Lower lobe of right lung (tissue), 2 donors: ENCODE data around the gene SUMO3. TPM values are rescaled to one million over a fixed set of nuclear protein-coding genes. Genes with fewer than 3 reads are reported as not detected.

Experiments used
- ATAC-seq, 2 donors: fragments of 200-7000 bp; cut with Tn5 transposase; one replicate each; pipeline ENCODE4 v1.9.1; 2020 to 2022; ENCODE audit warnings: mild to moderate bottlenecking in 2 of 2, moderate library complexity in 2 of 2
- DNase-seq: peaks from one replicate; pipeline ENCODE4 v3.0.0-alpha.2; 2020
- H3K27ac ChIP-seq: fragments of 200-600 bp; one replicate; pipeline ENCODE4 v1.8.0; 2022
- H3K27me3 ChIP-seq: fragments of 200-600 bp; one replicate; pipeline ENCODE4 v1.8.0; 2022; ENCODE audit warnings: low read depth
- H3K36me3 ChIP-seq: fragments of 200-600 bp; one replicate; pipeline ENCODE4 v1.8.0; 2022; ENCODE audit warnings: mild to moderate bottlenecking
- H3K4me1 ChIP-seq: fragments of 200-600 bp; one replicate; pipeline ENCODE4 v1.8.0; 2022
- H3K4me3 ChIP-seq: fragments of 200-600 bp; one replicate; pipeline ENCODE4 v1.8.0; 2022; ENCODE audit warnings: mild to moderate bottlenecking
- H3K9me3 ChIP-seq: fragments of 200-600 bp; one replicate; pipeline ENCODE4 v1.8.0; 2022
- CTCF ChIP-seq: fragments of 200-600 bp; IDR thresholded peaks from one replicate; pipeline ENCODE4 v1.8.0; 2022; ENCODE audit warnings: antibody characterized with exemption, mild to moderate bottlenecking
- intact Hi-C: fragments of 100-400 bp; cut with DNase I; formaldehyde crosslinking; loops from one replicate; pipeline ENCODE4 v1.11.0; 2022
- total RNA-seq: library from RNA; stranded (reverse); fragmentation: NEBNext Ultra II Directional; extraction: Animal tissue kit (Norgen Biotek cat#: 25700); gene quantifications from one replicate; pipeline ENCODE4 v1.2.1, GENCODE V29; 2021
- donor health status: DM: no; HTN: yes; CAD: no; lungs with severe emphysema.

SUMO3 gene
- total RNA-seq, 1 donor from 2014 or later = 88.2 TPM

DNA sequence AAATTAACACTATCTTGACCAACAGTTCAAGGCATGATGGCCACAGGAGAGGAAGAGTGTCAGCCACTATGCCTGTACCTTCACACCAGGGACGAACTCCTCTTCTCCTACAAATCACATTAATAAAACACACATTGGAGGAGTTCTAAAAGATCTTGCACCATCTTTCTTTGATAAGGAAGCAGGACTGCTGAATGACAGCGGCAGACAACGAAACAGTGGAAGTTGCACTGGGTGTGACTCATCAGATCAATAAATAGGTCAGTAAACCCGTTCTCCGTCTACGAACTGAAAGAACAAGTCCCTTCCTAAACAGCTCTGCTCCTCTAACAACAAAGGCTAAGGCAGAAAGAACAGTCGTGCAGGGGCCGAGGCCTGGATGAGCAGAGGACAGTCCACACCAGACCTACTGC lies 39.4 kb downstream of the SUMO3 start:
- no peaks in the 10 kb centered on the region for H3K27me3 ChIP-seq
- H3K4me1 ChIP-seq = no peaks in the 10 kb centered on the region
- intact Hi-C loops = no loop called here
- no peak overlapping the region for H3K27ac ChIP-seq
- DNase-seq = no peak
- H3K36me3 ChIP-seq = peaks cover 59% of the 10 kb centered on the region
- H3K4me3 ChIP-seq = no peak overlapping the region
- no peak for ATAC-seq
- H3K9me3 ChIP-seq = no peaks in the 10 kb centered on the region
- no peak for TF ChIP-seq CTCF

DNA sequence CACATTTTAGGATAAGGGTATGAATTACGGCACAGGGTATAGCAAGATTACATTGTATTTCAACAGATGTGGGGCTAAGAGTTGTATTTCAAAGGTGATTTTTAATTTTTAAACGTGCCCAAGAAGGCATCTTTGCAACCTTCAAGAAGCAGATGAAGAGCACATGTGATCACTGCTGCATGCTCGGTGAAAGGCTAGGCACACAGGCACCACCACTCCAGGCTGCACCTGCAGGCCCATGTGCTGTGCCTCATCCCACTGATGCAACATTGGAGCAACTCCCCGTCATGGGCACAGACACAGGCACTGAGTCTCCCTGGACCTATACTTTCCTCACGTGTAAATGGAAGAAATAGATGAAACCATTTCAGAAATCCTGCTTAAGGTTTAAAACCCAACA lies 39.8 kb downstream of the SUMO3 start:
- peaks cover 60% of the 10 kb centered on the region for H3K36me3 ChIP-seq

DNA sequence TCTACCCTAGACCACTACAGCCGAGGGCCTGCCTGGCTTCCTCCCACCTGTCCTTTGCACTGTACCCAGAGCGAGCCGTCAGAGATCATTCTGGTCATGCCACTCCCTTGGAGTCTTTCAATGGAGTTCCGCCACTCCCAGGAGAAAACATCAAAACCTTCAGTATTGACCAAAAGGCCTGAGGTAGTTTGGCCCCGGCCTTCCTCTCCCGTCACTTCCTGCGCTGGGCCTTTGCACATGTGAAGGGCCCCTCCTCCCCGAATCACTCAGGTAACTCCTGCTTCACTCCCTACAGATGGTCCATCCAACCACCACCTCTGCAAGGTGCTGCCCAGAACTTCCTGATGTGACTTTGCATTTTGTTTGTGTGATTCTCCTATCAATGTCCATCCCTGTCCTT lies 42.9 kb downstream of the SUMO3 start:
- Histone ChIP-seq H3K4me3 (no peak overlapping the region), H3K27me3 (no peaks in the 10 kb centered on the region), H3K4me1 (no peaks in the 10 kb centered on the region), H3K9me3 (no peaks in the 10 kb centered on the region), H3K27ac (no peak overlapping the region), H3K36me3 (peaks cover 82% of the 10 kb centered on the region)
- no peak for DNase-seq
- no peak for TF ChIP-seq CTCF
- intact Hi-C loops = no loop called here
- no peak for ATAC-seq

More for the DNA sequence above, 39.8 kb downstream of the SUMO3 start:
- no peaks in the 10 kb centered on the region for H3K27me3 ChIP-seq
- DNase-seq (no peak), ATAC-seq (no peak)
- no peak overlapping the region for H3K4me3 ChIP-seq
- TF ChIP-seq CTCF = no peak
- no peaks in the 10 kb centered on the region for H3K9me3 ChIP-seq
- no peaks in the 10 kb centered on the region for H3K4me1 ChIP-seq
- H3K27ac ChIP-seq = no peak overlapping the region
- intact Hi-C loops = no loop called here

DNA sequence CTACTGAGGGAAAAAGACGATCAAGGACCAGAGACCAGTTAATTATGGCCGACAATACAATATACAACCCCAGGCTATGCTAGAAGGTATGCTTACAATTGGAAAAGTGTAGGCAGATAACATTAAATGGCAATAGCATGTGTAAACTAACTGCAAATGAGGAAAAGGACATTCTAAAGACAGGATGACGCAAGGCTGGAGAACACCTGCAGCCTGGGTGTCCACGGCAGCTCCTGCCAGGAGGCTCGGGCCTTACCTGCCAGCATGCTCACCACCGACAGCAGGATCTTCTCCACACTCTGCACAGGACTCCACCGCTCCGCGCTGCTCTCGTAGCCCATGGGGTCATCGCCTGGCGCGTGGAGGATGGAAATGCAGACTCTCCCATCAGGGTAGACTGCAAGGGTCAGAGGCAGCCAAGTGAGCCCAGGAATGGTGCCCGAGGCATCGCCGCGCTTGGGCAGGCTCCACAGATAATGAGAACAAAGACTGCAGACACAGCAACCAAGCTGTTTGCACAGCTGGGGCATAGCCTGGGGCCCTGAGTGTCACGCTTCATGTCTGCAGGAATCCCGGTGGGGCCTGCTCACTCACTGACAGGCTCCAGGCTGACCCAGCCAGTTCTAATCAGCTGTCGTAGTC lies 44.5 kb downstream of the SUMO3 start:
- H3K4me1 ChIP-seq = no peaks in the 10 kb centered on the region
- peaks cover 91% of the 10 kb centered on the region for H3K36me3 ChIP-seq
- ATAC-seq (no peak), DNase-seq (no peak)
- H3K4me3 ChIP-seq = no peak overlapping the region
- no peaks in the 10 kb centered on the region for H3K9me3 ChIP-seq
- no peak overlapping the region for H3K27ac ChIP-seq
- no peaks in the 10 kb centered on the region for H3K27me3 ChIP-seq
- TF ChIP-seq CTCF = no peak
- intact Hi-C loops = no loop called here

GRCh38 chr21:44771896-44772525 lies 45.9 kb downstream of the SUMO3 start:
- DNase-seq (no peak), ATAC-seq (peak in 1 of 2 donors; percentile 14)
- H3K27me3 ChIP-seq = no peaks in the 10 kb centered on the region
- no peak overlapping the region for H3K4me3 ChIP-seq
- H3K27ac ChIP-seq = no peak overlapping the region
- TF ChIP-seq CTCF = no peak
- H3K36me3 ChIP-seq = peaks cover 87% of the 10 kb centered on the region
- no peaks in the 10 kb centered on the region for H3K4me1 ChIP-seq
- intact Hi-C loops = no loop called here
- no peaks in the 10 kb centered on the region for H3K9me3 ChIP-seq
